Spleen (tissue), 11 donors: Measurements from ENCODE around the gene ALKBH6. TPM values are rescaled to one million over a fixed set of nuclear protein-coding genes. Genes with fewer than 3 reads are reported as not detected.

Source experiments
- DNase-seq: peaks from one replicate; pipeline ENCODE4 v3.0.0-alpha.2; 2020
- H3K27ac ChIP-seq, 8 donors: fragments of 200-600 bp; sonication (generic) in 7 of 8; 1 replicate in 4 of 8; 2 replicates in 4 of 8; pipeline versions ENCODE4 v1.5.0 to v1.8.0; 2016 to 2021; ENCODE audit warnings: inconsistent platforms in 4 of 8, mild to moderate bottlenecking in 4 of 8, moderate library complexity in 1 of 8
- H3K27me3 ChIP-seq, 7 donors: fragments of 200-600 bp; sonication (generic) in 6 of 7; replicated peaks in 1 of 7; 1 replicate in 4 of 7; 2 replicates in 3 of 7; pipeline versions ENCODE4 v1.5.0 to v1.8.0; 2016 to 2021; ENCODE audit warnings: inconsistent platforms in 3 of 7, mild to moderate bottlenecking in 1 of 7
- H3K36me3 ChIP-seq, 6 donors: fragments of 200-600 bp; sonication (generic) in 5 of 6; 1 replicate in 4 of 6; 2 replicates in 2 of 6; pipeline versions ENCODE4 v1.5.0 to v1.8.0; 2016 to 2021; ENCODE audit warnings: inconsistent platforms in 2 of 6
- H3K4me1 ChIP-seq, 6 donors: fragments of 200-600 bp; sonication (generic) in 5 of 6; 1 replicate in 3 of 6; 2 replicates in 3 of 6; pipeline versions ENCODE4 v1.5.0 to v1.8.0; 2016 to 2021; ENCODE audit warnings: inconsistent platforms in 3 of 6
- H3K4me3 ChIP-seq, 8 donors: fragments of 200-600 bp; sonication (generic) in 7 of 8; 1 replicate in 4 of 8; 2 replicates in 4 of 8; pipeline versions ENCODE4 v1.5.0 to v1.8.0; 2016 to 2021; ENCODE audit warnings: inconsistent platforms in 4 of 8, mild to moderate bottlenecking in 4 of 8, moderate library complexity in 2 of 8
- H3K9me3 ChIP-seq, 8 donors: fragments of 200-600 bp; sonication (generic) in 7 of 8; 1 replicate in 4 of 8; 2 replicates in 4 of 8; pipeline versions ENCODE4 v1.5.0 to v1.8.0; 2016 to 2021; ENCODE audit warnings: inconsistent platforms in 4 of 8
- CTCF ChIP-seq, 11 experiments: fragments of 200-600 bp in 7 of 11; fragments of 450-650 bp in 4 of 11; sonication (generic) in 4 of 11; IDR thresholded peaks in 8 of 11; conservative IDR thresholded peaks in 3 of 11; 1 replicate in 7 of 11; 2 replicates in 4 of 11; pipeline versions ENCODE4 v1.4.0 to v1.8.0; 2016 to 2021; ENCODE audit warnings: antibody characterized with exemption in 11 of 11, inconsistent platforms in 4 of 11, mild to moderate bottlenecking in 1 of 11
- POLR2A ChIP-seq, 3 donors: fragments of 450-650 bp; IDR thresholded peaks; one replicate each; pipeline ENCODE4 v1.5.1; 2017; ENCODE audit warnings: antibody characterized with exemption in 3 of 3, mild to moderate bottlenecking in 1 of 3
- POLR2AphosphoS5 ChIP-seq, 3 donors: sonication (generic); formaldehyde crosslinking; IDR thresholded peaks; one replicate each; pipeline ENCODE4 v1.5.1; 2017; ENCODE audit warnings: antibody characterized with exemption in 3 of 3
- WGBS, 5 donors: extraction: QIAGEN DNeasy Blood & Tissue Kit in 3 of 5; methylation state at CpG; one replicate each; pipeline versions ENCODE4 v1.1.5 to v1.1.7; 2013 to 2018; 5-methylcytosine and 5-hydroxymethylcytosine counted together
- intact Hi-C: fragments of 100-400 bp; cut with DNase I; formaldehyde crosslinking; loops from one replicate; pipeline ENCODE4 v1.15.0; 2023; ENCODE audit warnings: low total_unique reads
- polyA plus RNA-seq, 3 donors: library from polyadenylated mRNA; stranded (reverse); fragments of 200-250 nt; gene quantifications; one replicate each; pipeline ENCODE4 v1.2.1, GENCODE V29; 2013
- total RNA-seq, 7 donors: library from RNA; depleted of rRNA in 3 of 7; stranded (reverse); fragments of >200 nt in 3 of 7; fragmentation: NEBNext Ultra II Directional in 4 of 7; extraction: Animal tissue kit (Norgen Biotek cat#: 25700) in 4 of 7; gene quantifications; one replicate each; pipeline versions ENCODE4 v1.1.0 to v1.2.1, GENCODE V29; 2016 to 2021
- donor health status: healthy with polysubstance abuse.
- donor health status: DM: no; HTN: no; CAD: no; lungs with moderate emphysema.
- donor health status: DM: no; HTN: no; CAD: no.
- donor health status: Bipolar disorder and iron deficiency.
- donor health status: healthy.
- donor health status: DM: no; HTN: no; CAD: no.
- donor health status: DM: yes; HTN: yes; CAD: no.

Gene ALKBH6
- total and polyA plus RNA-seq, 10 donors = 21.3 to 65.3 (median 26.3) TPM

GRCh38 chr19:35992907-35993765, 20.9 kb downstream of the ALKBH6 start:
- Histone ChIP-seq H3K27me3 (peaks cover 0 to 9% (median 0%) of the 10 kb centered on the region in 7 donors), H3K27ac (no peak overlapping the region), H3K36me3 (peaks cover 0 to 11% (median 4%) of the 10 kb centered on the region in 6 donors), H3K9me3 (peaks cover 0 to 7% (median 0%) of the 10 kb centered on the region in 8 donors), H3K4me1 (peaks cover 16 to 44% (median 35%) of the 10 kb centered on the region in 6 donors), H3K4me3 (no peak overlapping the region)
- intact Hi-C loops = no loop called here
- TF ChIP-seq POLR2A (IDR thresholded peaks at IDR 0.05) = no peak
- no peak for TF ChIP-seq CTCF (IDR thresholded peaks at IDR 0.05 in 8 of 11, conservative IDR thresholded peaks at IDR 0.05 in 3 of 11)
- TF ChIP-seq POLR2AphosphoS5 (IDR thresholded peaks at IDR 0.05) = no peak
- 89 to 96% (median 92%) methylated on average over 8 of the region's 8 CpGs for WGBS, 5 donors
- DNase-seq = no peak

- H3K27me3 ChIP-seq = peaks cover 0 to 21% (median 6%) of the 10 kb centered on the region in 7 donors
- H3K36me3 ChIP-seq = no peaks in the 10 kb centered on the region
- intact Hi-C loops = no loop called here
- no peak overlapping the region for H3K4me3 ChIP-seq
- TF ChIP-seq POLR2AphosphoS5 (IDR thresholded peaks at IDR 0.05) (no peak), CTCF (IDR thresholded peaks at IDR 0.05 in 8 of 11, conservative IDR thresholded peaks at IDR 0.05 in 3 of 11) (no peak)
- H3K9me3 ChIP-seq = peaks cover 0 to 7% (median 0%) of the 10 kb centered on the region in 8 donors
- WGBS, 5 donors = 85 to 91% (median 88%) methylated on average over 7 of the region's 7 CpGs
- no peak overlapping the region for H3K27ac ChIP-seq
- DNase-seq = no peak
- peaks cover 12 to 43% (median 35%) of the 10 kb centered on the region in 6 donors for H3K4me1 ChIP-seq
These were observed 22.1 kb downstream of the ALKBH6 start for GRCh38 chr19:35991731-35992450.

- intact Hi-C loops = no loop called here
- WGBS, 5 donors = 80 to 88% (median 83%) methylated on average over 10 of the region's 10 CpGs
These were observed 23.0 kb downstream of the ALKBH6 start for GRCh38 chr19:35990771-35991730.

More at GRCh38 chr19:35990771-35991730, 23.0 kb downstream of the ALKBH6 start:
- Histone ChIP-seq H3K27me3 (peaks cover 0 to 30% (median 11%) of the 10 kb centered on the region in 7 donors), H3K4me1 (peaks cover 5 to 39% (median 32%) of the 10 kb centered on the region in 6 donors), H3K27ac (no peak overlapping the region), H3K9me3 (peaks cover 0 to 7% (median 0%) of the 10 kb centered on the region in 8 donors), H3K4me3 (no peak overlapping the region), H3K36me3 (no peaks in the 10 kb centered on the region)
- TF ChIP-seq CTCF (IDR thresholded peaks at IDR 0.05 in 8 of 11, conservative IDR thresholded peaks at IDR 0.05 in 3 of 11) (no peak), POLR2AphosphoS5 (IDR thresholded peaks at IDR 0.05) (no peak), POLR2A (IDR thresholded peaks at IDR 0.05) (no peak)
- DNase-seq = no peak
